IPS-20b (cell line): ENCODE measurements around the gene TWIST2.

Source experiments
- H3K27ac ChIP-seq: one replicate; pipeline ENCODE4 v1.5.1; 2013; ENCODE audit warnings: low read length
- H3K27me3 ChIP-seq: 2 replicates; pipeline ENCODE4 v1.6.1; 2013; ENCODE audit warnings: mild to moderate bottlenecking, low read length, inconsistent platforms; ENCODE audit not compliant: insufficient read depth
- H3K36me3 ChIP-seq: 2 replicates; pipeline ENCODE4 v1.6.1; 2013; ENCODE audit warnings: low read depth, mild to moderate bottlenecking, inconsistent platforms, low read length, moderate library complexity; ENCODE audit not compliant: insufficient read depth
- H3K4me1 ChIP-seq: 2 replicates; pipeline ENCODE4 v1.6.1; 2013; ENCODE audit warnings: mild to moderate bottlenecking, control low read depth, inconsistent platforms, low read length, moderate library complexity; ENCODE audit not compliant: insufficient read depth
- H3K4me3 ChIP-seq: 2 replicates; pipeline ENCODE4 v1.5.1; 2013; ENCODE audit warnings: mild to moderate bottlenecking, low read length, inconsistent platforms
- H3K9ac ChIP-seq: 2 replicates; pipeline ENCODE4 v1.6.1; 2013; ENCODE audit warnings: low read depth, mild to moderate bottlenecking, inconsistent platforms, low read length, moderate library complexity
- H3K9me3 ChIP-seq: 2 replicates; pipeline ENCODE4 v1.6.1; 2013; ENCODE audit warnings: mild to moderate bottlenecking, low read depth, low read length, inconsistent platforms; ENCODE audit not compliant: insufficient read depth

The TWIST2 gene

GRCh38 chr2:238929242-238930081 is 81.6 kb downstream of the TWIST2 start:
- Histone ChIP-seq H3K27ac (no peak overlapping the region), H3K36me3 (no peaks in the 10 kb centered on the region), H3K9ac (no peak overlapping the region), H3K27me3 (no peaks in the 10 kb centered on the region), H3K4me1 (no peaks in the 10 kb centered on the region), H3K4me3 (no peak overlapping the region), H3K9me3 (peaks cover 10% of the 10 kb centered on the region; the same call in 1 of the 2 replicates)

GRCh38 chr2:238930216-238930615 is 82.3 kb downstream of the TWIST2 start:
- no peak overlapping the region for H3K27ac ChIP-seq
- no peaks in the 10 kb centered on the region for H3K36me3 ChIP-seq
- H3K9me3 ChIP-seq = peaks cover 10% of the 10 kb centered on the region; the same call in 1 of the 2 replicates
- no peak overlapping the region for H3K4me3 ChIP-seq
- no peaks in the 10 kb centered on the region for H3K27me3 ChIP-seq
- H3K4me1 ChIP-seq = no peaks in the 10 kb centered on the region
- no peak overlapping the region for H3K9ac ChIP-seq

- Histone ChIP-seq H3K9me3 (peaks cover 10% of the 10 kb centered on the region; the same call in 1 of the 2 replicates), H3K27ac (no peak overlapping the region), H3K9ac (no peak overlapping the region), H3K36me3 (no peaks in the 10 kb centered on the region), H3K4me3 (no peak overlapping the region), H3K27me3 (no peaks in the 10 kb centered on the region), H3K4me1 (no peaks in the 10 kb centered on the region)
These were observed 88.5 kb downstream of the TWIST2 start for GRCh38 chr2:238936162-238937052.

DNA sequence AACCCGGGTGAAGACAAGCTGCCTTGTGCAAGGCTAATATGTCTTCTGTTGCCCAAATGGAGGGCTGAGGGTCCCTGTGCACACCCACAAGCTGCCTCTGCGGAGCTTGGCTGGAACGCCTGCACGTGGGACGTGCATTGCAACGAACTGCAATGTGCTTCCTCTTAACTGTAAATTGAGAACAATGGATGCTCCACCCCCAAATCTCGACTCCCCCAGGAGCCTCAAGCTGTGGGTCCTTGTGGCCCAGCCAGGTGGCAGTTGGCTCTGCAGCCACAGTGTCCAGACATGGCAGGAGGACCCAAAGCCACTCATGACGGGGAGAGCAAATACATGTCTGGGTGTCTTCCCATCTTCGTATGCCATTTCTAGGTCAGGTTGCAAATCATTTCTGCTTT is 90.1 kb downstream of the TWIST2 start:
- no peaks in the 10 kb centered on the region for H3K4me1 ChIP-seq
- H3K27ac ChIP-seq = no peak overlapping the region
- H3K36me3 ChIP-seq = no peaks in the 10 kb centered on the region
- H3K9me3 ChIP-seq = peaks cover 10% of the 10 kb centered on the region; the same call in 1 of the 2 replicates
- H3K9ac ChIP-seq = no peak overlapping the region
- no peak overlapping the region for H3K4me3 ChIP-seq
- no peaks in the 10 kb centered on the region for H3K27me3 ChIP-seq

- Histone ChIP-seq H3K4me3 (no peak overlapping the region), H3K36me3 (no peaks in the 10 kb centered on the region), H3K9me3 (peaks cover 9% of the 10 kb centered on the region; the same call in 1 of the 2 replicates), H3K27ac (no peak overlapping the region), H3K27me3 (no peaks in the 10 kb centered on the region), H3K4me1 (no peaks in the 10 kb centered on the region), H3K9ac (no peak overlapping the region)
These were observed 90.6 kb downstream of the TWIST2 start for GRCh38 chr2:238938401-238939055.

GRCh38 chr2:238939074-238939473 is 91.2 kb downstream of the TWIST2 start:
- Histone ChIP-seq H3K9me3 (peaks cover 3% of the 10 kb centered on the region; the same call in 1 of the 2 replicates), H3K27ac (no peak overlapping the region), H3K4me1 (no peaks in the 10 kb centered on the region), H3K9ac (no peak overlapping the region), H3K27me3 (no peaks in the 10 kb centered on the region), H3K36me3 (no peaks in the 10 kb centered on the region), H3K4me3 (no peak overlapping the region)

- no peaks in the 10 kb centered on the region for H3K9me3 ChIP-seq
- no peak overlapping the region for H3K27ac ChIP-seq
- no peak overlapping the region for H3K9ac ChIP-seq
- no peak overlapping the region for H3K4me3 ChIP-seq
- no peaks in the 10 kb centered on the region for H3K27me3 ChIP-seq
- H3K36me3 ChIP-seq = no peaks in the 10 kb centered on the region
- no peaks in the 10 kb centered on the region for H3K4me1 ChIP-seq
These were observed 91.9 kb downstream of the TWIST2 start for GRCh38 chr2:238939521-238940403.

- Histone ChIP-seq H3K4me3 (no peak overlapping the region), H3K27me3 (no peaks in the 10 kb centered on the region)
These were observed 92.9 kb downstream of the TWIST2 start for GRCh38 chr2:238940806-238941205.

DNA sequence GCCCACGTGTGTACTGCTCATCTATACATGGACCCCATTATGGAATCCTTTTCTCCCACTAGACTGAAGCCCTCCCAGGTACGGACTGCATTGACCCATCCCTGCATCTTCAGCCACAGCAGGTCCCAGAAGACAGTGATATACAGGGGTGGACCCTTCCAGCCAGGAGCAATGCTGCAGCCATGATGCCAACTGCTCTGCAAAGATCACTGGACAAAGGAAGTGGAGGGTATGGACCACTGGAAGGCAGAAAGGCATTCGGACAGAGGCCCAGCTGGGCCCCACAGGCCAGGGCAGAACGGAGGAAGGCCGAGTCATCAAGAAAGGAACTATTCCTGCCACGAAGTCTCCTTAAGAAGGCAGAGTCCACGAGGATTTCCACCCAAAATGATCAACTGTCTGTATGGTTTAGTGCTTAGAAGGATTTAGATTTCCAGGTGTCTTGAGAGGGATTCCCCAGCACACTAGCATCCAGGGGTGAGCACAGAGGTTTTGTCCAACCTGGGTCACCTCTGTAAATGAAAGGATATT is 93.4 kb downstream of the TWIST2 start:
- Histone ChIP-seq H3K4me1 (no peaks in the 10 kb centered on the region), H3K36me3 (no peaks in the 10 kb centered on the region), H3K4me3 (no peak overlapping the region), H3K9me3 (no peaks in the 10 kb centered on the region), H3K27ac (no peak overlapping the region), H3K9ac (no peak overlapping the region), H3K27me3 (no peaks in the 10 kb centered on the region)

More at GRCh38 chr2:238940806-238941205, 92.9 kb downstream of the TWIST2 start:
- Histone ChIP-seq H3K36me3 (no peaks in the 10 kb centered on the region), H3K9me3 (no peaks in the 10 kb centered on the region), H3K27ac (no peak overlapping the region), H3K4me1 (no peaks in the 10 kb centered on the region), H3K9ac (no peak overlapping the region)

DNA sequence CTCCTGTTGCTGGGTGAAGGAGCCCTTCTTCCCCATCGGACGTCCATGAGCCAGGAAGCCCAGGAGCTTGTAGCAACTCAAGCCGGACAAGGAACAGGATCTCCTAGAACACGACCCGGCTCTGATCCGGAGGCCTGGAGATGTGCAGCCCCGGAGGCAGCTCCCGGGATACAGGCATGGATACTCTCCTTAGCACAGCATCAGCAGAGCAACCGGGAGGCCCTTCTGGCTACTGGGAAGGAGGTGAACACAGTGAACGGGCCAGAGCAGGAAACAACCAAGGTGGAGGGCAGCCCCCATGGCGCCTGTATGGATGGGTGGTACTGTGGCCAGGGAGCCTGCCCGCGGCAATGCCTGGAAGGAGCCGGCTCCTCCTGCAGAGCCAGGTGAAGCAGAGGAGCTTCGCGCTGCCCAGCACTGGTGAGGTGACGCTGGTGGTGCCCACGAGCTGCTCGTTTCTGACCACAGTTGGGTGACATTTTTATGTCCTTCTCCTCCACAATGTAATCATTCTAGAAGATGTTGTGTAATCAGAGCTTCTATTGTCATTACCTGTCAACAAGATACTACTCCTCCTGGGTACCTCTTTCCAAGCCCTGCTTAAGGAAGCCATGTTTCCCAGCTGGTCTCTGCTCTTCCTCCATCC is 94.3 kb downstream of the TWIST2 start:
- Histone ChIP-seq H3K9me3 (no peaks in the 10 kb centered on the region), H3K27me3 (no peaks in the 10 kb centered on the region), H3K9ac (no peak overlapping the region), H3K27ac (no peak overlapping the region), H3K36me3 (no peaks in the 10 kb centered on the region), H3K4me1 (no peaks in the 10 kb centered on the region), H3K4me3 (no peak overlapping the region)
